ENCODE data around the gene CCDC50.

CCDC50 gene

DNA sequence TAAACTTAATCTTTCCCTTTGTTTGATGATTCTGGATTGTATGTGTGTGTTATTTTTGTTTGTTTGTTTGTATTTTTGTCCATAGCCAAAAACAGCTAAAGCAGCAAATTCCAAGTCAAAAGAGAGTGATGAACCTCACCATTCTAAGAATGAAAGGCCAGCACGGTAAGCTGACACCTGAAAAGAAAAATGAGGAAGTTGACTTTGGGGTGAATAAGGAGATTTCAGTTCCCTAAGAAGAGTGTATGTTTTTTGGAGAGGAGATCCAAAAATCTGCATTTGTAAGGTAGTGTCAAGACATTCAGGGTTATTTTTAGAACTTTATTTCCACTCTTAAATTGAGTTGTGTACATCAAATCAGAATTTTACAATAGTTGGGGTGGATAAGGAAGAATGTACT, 53.5 kb downstream of the CCDC50 start:
- Histone ChIP-seq H3K36me3 (replicated peaks in 1 of 2; ENCODE audit: control insufficient read depth in 2 of 2, insufficient read depth in 2 of 2, low read length in 2 of 2) (peaks cover 4 to 85% of the 10 kb centered on the region in 2 donors), H3K27ac (replicated peaks; ENCODE audit: low read length) (no peak overlapping the region)
- WGBS, 2 donors (ENCODE audit: extremely low coverage in 2 of 2, insufficient read length in 2 of 2, insufficient replicate concordance in 1 of 2): no CpG with 5 or more reads among the region's 1 CpG

DNA sequence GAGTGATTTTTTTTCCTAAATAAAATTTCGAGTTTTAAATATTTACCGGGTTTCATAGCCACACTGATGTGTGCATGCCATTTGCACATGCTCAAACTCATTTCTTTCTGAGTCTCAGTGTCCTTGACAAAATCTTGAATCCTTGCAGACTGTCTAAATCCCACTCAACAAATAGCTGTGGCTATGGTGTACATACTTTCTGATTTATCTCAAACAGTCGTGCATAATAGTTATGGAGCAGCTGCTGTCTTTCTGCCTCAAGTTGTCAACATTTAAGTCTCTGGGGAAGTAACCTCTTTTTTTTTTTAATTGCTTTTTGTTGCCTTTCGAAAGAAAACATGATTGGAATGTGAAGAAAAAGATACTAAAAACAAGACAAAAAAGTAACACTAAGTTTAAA, 53.9 kb downstream of the CCDC50 start:
- no peak overlapping the region for H2BK15ac ChIP-seq (ENCODE audit: low read length)
- H3K4me1 ChIP-seq (ENCODE audit: control insufficient read depth in 2 of 2, insufficient read depth in 1 of 2, low read depth in 1 of 2, low read length in 2 of 2): no peaks in the 10 kb centered on the region
- no peak overlapping the region for H3K4me2 ChIP-seq (ENCODE audit: insufficient read depth, low read length, poor library complexity, severe bottlenecking)
- H3K79me1 ChIP-seq (ENCODE audit: low read depth, low read length): no peaks in the 10 kb centered on the region
- no peaks in the 10 kb centered on the region for H3K27me3 ChIP-seq (ENCODE audit: control insufficient read depth in 3 of 3, insufficient read depth in 3 of 3, low read depth in 1 of 3, low read length in 3 of 3)
- H4K8ac ChIP-seq (ENCODE audit: low read depth, low read length): no peak overlapping the region
- H2AK5ac ChIP-seq (ENCODE audit: low read depth, low read length): no peak overlapping the region
- DNase-seq (ENCODE audit: low spot score): no peak
- H2BK120ac ChIP-seq (ENCODE audit: low read depth, low read length): no peak overlapping the region
- no peak overlapping the region for H4K91ac ChIP-seq (ENCODE audit: low read depth, low read length, poor library complexity)
- no peak overlapping the region for H2BK12ac ChIP-seq (ENCODE audit: low read length)
- H3K36me3 ChIP-seq (replicated peaks in 1 of 2; ENCODE audit: control insufficient read depth in 2 of 2, insufficient read depth in 2 of 2, low read length in 2 of 2): peaks cover 4 to 83% of the 10 kb centered on the region in 2 donors
- no peak overlapping the region for H3K14ac ChIP-seq (ENCODE audit: low read length)
- no peak overlapping the region for H2AFZ ChIP-seq (ENCODE audit: low read length)
- no peak overlapping the region for H3K4ac ChIP-seq (ENCODE audit: low read length)
- H2BK5ac ChIP-seq (ENCODE audit: low read length): no peak overlapping the region
- no peak overlapping the region for H3K4me3 ChIP-seq (ENCODE audit: low read length in 2 of 2)
- peaks cover 0 to 3% of the 10 kb centered on the region in 2 donors for H3K9me3 ChIP-seq (replicated peaks in 1 of 2; ENCODE audit: control insufficient read depth in 2 of 2, insufficient read depth in 1 of 2, low read depth in 1 of 2, low read length in 2 of 2)
- no peak overlapping the region for H3K23ac ChIP-seq (ENCODE audit: low read depth, low read length, poor library complexity)
- WGBS, 2 donors (ENCODE audit: extremely low coverage in 2 of 2, insufficient read length in 2 of 2, insufficient replicate concordance in 1 of 2): no CpG with 5 or more reads among the region's 4 CpGs
- no peak overlapping the region for H3K9ac ChIP-seq (ENCODE audit: low read depth, low read length, poor library complexity)
- no peak overlapping the region for H3K27ac ChIP-seq (replicated peaks; ENCODE audit: low read length)
- no peak overlapping the region for H3K18ac ChIP-seq (ENCODE audit: low read length)

More for the DNA sequence above, 53.5 kb downstream of the CCDC50 start:
- no peak overlapping the region for H3K23ac ChIP-seq (ENCODE audit: low read depth, low read length, poor library complexity)
- no peak overlapping the region for H3K4ac ChIP-seq (ENCODE audit: low read length)
- no peak overlapping the region for H2BK15ac ChIP-seq (ENCODE audit: low read length)
- H3K79me1 ChIP-seq (ENCODE audit: low read depth, low read length): no peaks in the 10 kb centered on the region
- no peak overlapping the region for H3K9ac ChIP-seq (ENCODE audit: low read depth, low read length, poor library complexity)
- no peak overlapping the region for H3K4me3 ChIP-seq (ENCODE audit: low read length in 2 of 2)
- no peak overlapping the region for H2BK120ac ChIP-seq (ENCODE audit: low read depth, low read length)
- H3K27me3 ChIP-seq (ENCODE audit: control insufficient read depth in 3 of 3, insufficient read depth in 3 of 3, low read depth in 1 of 3, low read length in 3 of 3): no peaks in the 10 kb centered on the region
- no peak overlapping the region for H2BK12ac ChIP-seq (ENCODE audit: low read length)
- no peak overlapping the region for H3K18ac ChIP-seq (ENCODE audit: low read length)
- no peak overlapping the region for H4K8ac ChIP-seq (ENCODE audit: low read depth, low read length)
- H3K9me3 ChIP-seq (replicated peaks in 1 of 2; ENCODE audit: control insufficient read depth in 2 of 2, insufficient read depth in 1 of 2, low read depth in 1 of 2, low read length in 2 of 2): peaks cover 0 to 3% of the 10 kb centered on the region in 2 donors
- H2AK5ac ChIP-seq (ENCODE audit: low read depth, low read length): no peak overlapping the region
- no peak overlapping the region for H2AFZ ChIP-seq (ENCODE audit: low read length)
- no peak overlapping the region for H3K4me2 ChIP-seq (ENCODE audit: insufficient read depth, low read length, poor library complexity, severe bottlenecking)
- no peak overlapping the region for H4K91ac ChIP-seq (ENCODE audit: low read depth, low read length, poor library complexity)
- H2BK5ac ChIP-seq (ENCODE audit: low read length): no peak overlapping the region
- H3K4me1 ChIP-seq (ENCODE audit: control insufficient read depth in 2 of 2, insufficient read depth in 1 of 2, low read depth in 1 of 2, low read length in 2 of 2): no peaks in the 10 kb centered on the region
- DNase-seq (ENCODE audit: low spot score): no peak
- H3K14ac ChIP-seq (ENCODE audit: low read length): no peak overlapping the region

DNA sequence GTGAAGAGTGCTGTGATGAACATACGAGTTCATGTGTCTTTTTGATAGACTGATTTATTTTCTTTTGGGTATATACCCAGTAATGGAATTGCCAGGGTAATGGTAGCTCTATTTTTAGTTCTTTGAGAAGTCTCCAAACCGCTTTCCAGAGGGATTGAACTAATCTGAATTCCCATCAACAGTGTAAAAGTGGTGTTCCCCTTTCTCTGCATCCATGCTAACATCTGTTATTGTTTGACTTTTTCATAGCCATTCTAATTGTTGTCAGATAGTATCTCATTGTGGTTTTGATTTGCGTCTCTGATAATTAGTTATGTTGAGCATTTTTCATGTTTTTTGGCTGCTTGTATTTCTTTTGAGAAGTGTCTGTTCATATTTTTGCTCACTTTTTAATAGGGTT, 55.9 kb downstream of the CCDC50 start:
- DNase-seq (ENCODE audit: low spot score): no peak
- no peak overlapping the region for H2BK5ac ChIP-seq (ENCODE audit: low read length)
- no peak overlapping the region for H3K14ac ChIP-seq (ENCODE audit: low read length)
- H3K4me3 ChIP-seq (ENCODE audit: low read length in 2 of 2): no peak overlapping the region
- H3K23ac ChIP-seq (ENCODE audit: low read depth, low read length, poor library complexity): no peak overlapping the region
- H3K36me3 ChIP-seq (replicated peaks in 1 of 2; ENCODE audit: control insufficient read depth in 2 of 2, insufficient read depth in 2 of 2, low read length in 2 of 2): peaks cover 4 to 84% of the 10 kb centered on the region in 2 donors
- H3K18ac ChIP-seq (ENCODE audit: low read length): no peak overlapping the region
- H4K8ac ChIP-seq (ENCODE audit: low read depth, low read length): no peak overlapping the region
- no CpG with 5 or more reads among the region's 3 CpGs for WGBS, 2 donors (ENCODE audit: extremely low coverage in 2 of 2, insufficient read length in 2 of 2, insufficient replicate concordance in 1 of 2)
- H2BK120ac ChIP-seq (ENCODE audit: low read depth, low read length): no peak overlapping the region
- no peak overlapping the region for H2BK12ac ChIP-seq (ENCODE audit: low read length)
- H3K9me3 ChIP-seq (replicated peaks in 1 of 2; ENCODE audit: control insufficient read depth in 2 of 2, insufficient read depth in 1 of 2, low read depth in 1 of 2, low read length in 2 of 2): peaks cover 0 to 3% of the 10 kb centered on the region in 2 donors
- no peaks in the 10 kb centered on the region for H3K4me1 ChIP-seq (ENCODE audit: control insufficient read depth in 2 of 2, insufficient read depth in 1 of 2, low read depth in 1 of 2, low read length in 2 of 2)
- no peak overlapping the region for H3K9ac ChIP-seq (ENCODE audit: low read depth, low read length, poor library complexity)
- no peaks in the 10 kb centered on the region for H3K27me3 ChIP-seq (ENCODE audit: control insufficient read depth in 3 of 3, insufficient read depth in 3 of 3, low read depth in 1 of 3, low read length in 3 of 3)
- H4K91ac ChIP-seq (ENCODE audit: low read depth, low read length, poor library complexity): no peak overlapping the region
- no peaks in the 10 kb centered on the region for H3K79me1 ChIP-seq (ENCODE audit: low read depth, low read length)
- H2BK15ac ChIP-seq (ENCODE audit: low read length): no peak overlapping the region
- H3K27ac ChIP-seq (replicated peaks; ENCODE audit: low read length): no peak overlapping the region
- H3K4me2 ChIP-seq (ENCODE audit: insufficient read depth, low read length, poor library complexity, severe bottlenecking): no peak overlapping the region
- no peak overlapping the region for H3K4ac ChIP-seq (ENCODE audit: low read length)
- no peak overlapping the region for H2AFZ ChIP-seq (ENCODE audit: low read length)
- H2AK5ac ChIP-seq (ENCODE audit: low read depth, low read length): no peak overlapping the region

DNA sequence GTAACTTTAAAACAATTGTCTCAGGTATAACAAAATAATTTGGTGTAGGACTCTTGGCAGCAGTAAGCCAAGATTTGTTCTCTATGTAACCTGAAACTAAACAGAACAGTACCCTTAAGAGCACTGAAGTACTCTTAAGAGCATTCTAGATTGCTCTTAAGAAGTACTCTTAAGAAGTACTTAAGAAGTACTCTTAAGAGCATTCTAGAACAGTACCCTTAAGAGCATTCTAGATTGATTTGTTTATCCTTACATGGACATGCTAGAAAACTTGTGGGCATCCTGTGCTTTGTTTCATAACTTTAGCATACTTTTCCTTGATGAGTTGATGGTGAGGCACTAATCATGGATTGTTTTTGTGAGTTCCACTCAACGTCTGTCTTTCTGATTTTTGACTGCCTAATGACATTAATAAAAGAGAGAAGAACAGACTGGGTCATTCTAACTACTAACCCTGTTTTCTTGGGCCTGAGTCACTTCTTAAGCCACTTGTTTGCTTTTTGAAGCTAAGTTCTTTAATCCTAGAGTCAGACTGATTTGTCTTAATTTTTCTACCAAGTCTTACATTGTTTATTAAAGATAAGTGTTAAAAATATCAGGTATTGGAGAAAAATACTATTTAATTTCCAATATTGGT, 58.4 kb downstream of the CCDC50 start:
- H2BK15ac ChIP-seq (ENCODE audit: low read length): no peak overlapping the region
- H3K27me3 ChIP-seq (ENCODE audit: control insufficient read depth in 3 of 3, insufficient read depth in 3 of 3, low read depth in 1 of 3, low read length in 3 of 3): no peaks in the 10 kb centered on the region
- no peaks in the 10 kb centered on the region for H3K4me1 ChIP-seq (ENCODE audit: control insufficient read depth in 2 of 2, insufficient read depth in 1 of 2, low read depth in 1 of 2, low read length in 2 of 2)
- no peak overlapping the region for H2BK5ac ChIP-seq (ENCODE audit: low read length)
- H2BK12ac ChIP-seq (ENCODE audit: low read length): no peak overlapping the region
- H3K23ac ChIP-seq (ENCODE audit: low read depth, low read length, poor library complexity): no peak overlapping the region
- H3K18ac ChIP-seq (ENCODE audit: low read length): no peak overlapping the region
- H4K8ac ChIP-seq (ENCODE audit: low read depth, low read length): no peak overlapping the region
- no peak overlapping the region for H3K4me2 ChIP-seq (ENCODE audit: insufficient read depth, low read length, poor library complexity, severe bottlenecking)
- H3K4ac ChIP-seq (ENCODE audit: low read length): no peak overlapping the region
- no peak overlapping the region for H3K4me3 ChIP-seq (ENCODE audit: low read length in 2 of 2)
- no peaks in the 10 kb centered on the region for H3K79me1 ChIP-seq (ENCODE audit: low read depth, low read length)
- no peak overlapping the region for H3K9ac ChIP-seq (ENCODE audit: low read depth, low read length, poor library complexity)
- H3K14ac ChIP-seq (ENCODE audit: low read length): no peak overlapping the region
- WGBS, 2 donors (ENCODE audit: extremely low coverage in 2 of 2, insufficient read length in 2 of 2, insufficient replicate concordance in 1 of 2): no CpG with 5 or more reads among the region's 1 CpG
- no peak overlapping the region for H3K27ac ChIP-seq (replicated peaks; ENCODE audit: low read length)
- H4K91ac ChIP-seq (ENCODE audit: low read depth, low read length, poor library complexity): no peak overlapping the region
- no peaks in the 10 kb centered on the region for H3K9me3 ChIP-seq (replicated peaks in 1 of 2; ENCODE audit: control insufficient read depth in 2 of 2, insufficient read depth in 1 of 2, low read depth in 1 of 2, low read length in 2 of 2)
- H2AFZ ChIP-seq (ENCODE audit: low read length): no peak overlapping the region
- no peak overlapping the region for H2AK5ac ChIP-seq (ENCODE audit: low read depth, low read length)
- DNase-seq (ENCODE audit: low spot score): no peak
- H3K36me3 ChIP-seq (replicated peaks in 1 of 2; ENCODE audit: control insufficient read depth in 2 of 2, insufficient read depth in 2 of 2, low read length in 2 of 2): peaks cover 0 to 84% of the 10 kb centered on the region in 2 donors
- no peak overlapping the region for H2BK120ac ChIP-seq (ENCODE audit: low read depth, low read length)

Measured in neuronal stem cell (in vitro differentiated cells).